Hepatocyte (in vitro differentiated cells): ENCODE results near the gene BPIFB2. TPM values are rescaled to one million over a fixed set of nuclear protein-coding genes. Genes with fewer than 3 reads are reported as not detected.

ENCODE experiments used
- DNase-seq: peaks from one replicate; pipeline ENCODE4 v3.0.0-alpha.2; 2016; ENCODE audit warnings: low spot score
- H2AFZ ChIP-seq: fragments of 200-600 bp; sonication (generic); 2 replicates; pipeline ENCODE4 v1.6.0; 2016; ENCODE audit warnings: antibody characterized with exemption, mild to moderate bottlenecking
- H3K27ac ChIP-seq: fragments of 200-600 bp; sonication (generic); 2 replicates; pipeline ENCODE4 v1.5.1; 2016; ENCODE audit warnings: mild to moderate bottlenecking
- H3K27me3 ChIP-seq: fragments of 200-600 bp; sonication (generic); 2 replicates; pipeline ENCODE4 v1.6.1; 2016
- H3K36me3 ChIP-seq: fragments of 200-600 bp; sonication (generic); replicated peaks from 2 replicates; pipeline ENCODE4 v1.5.1; 2016; ENCODE audit warnings: low read depth; ENCODE audit not compliant: insufficient read depth
- H3K4me1 ChIP-seq: fragments of 200-600 bp; sonication (generic); 2 replicates; pipeline ENCODE4 v1.5.1; 2016; ENCODE audit warnings: mild to moderate bottlenecking, moderate library complexity; ENCODE audit not compliant: insufficient read depth
- H3K4me2 ChIP-seq: fragments of 200-600 bp; sonication (generic); 2 replicates; pipeline ENCODE4 v1.6.0; 2016
- H3K4me3 ChIP-seq: fragments of 200-600 bp; sonication (generic); 2 replicates; pipeline ENCODE4 v1.5.1; 2016; ENCODE audit warnings: mild to moderate bottlenecking
- H3K79me2 ChIP-seq: fragments of 200-600 bp; sonication (generic); 2 replicates; pipeline ENCODE4 v1.6.0; 2017; ENCODE audit warnings: mild to moderate bottlenecking
- H3K9me2 ChIP-seq: fragments of 200-600 bp; sonication (generic); replicated peaks from 2 replicates; pipeline ENCODE4 v1.6.0; 2017; ENCODE audit warnings: mild to moderate bottlenecking; ENCODE audit not compliant: insufficient read depth
- H3K9me3 ChIP-seq: fragments of 200-600 bp; sonication (generic); 2 replicates; pipeline ENCODE4 v1.5.1; 2016; ENCODE audit warnings: low read depth, mild to moderate bottlenecking
- H4K20me1 ChIP-seq: fragments of 200-600 bp; sonication (generic); 2 replicates; pipeline ENCODE4 v1.6.0; 2016; ENCODE audit warnings: mild to moderate bottlenecking; ENCODE audit not compliant: insufficient read depth, poor library complexity, severe bottlenecking
- CTCF ChIP-seq: fragments of 200-600 bp; sonication (generic); IDR thresholded peaks from 2 replicates; pipeline ENCODE4 v1.5.1; 2016; ENCODE audit warnings: antibody characterized with exemption, mild to moderate bottlenecking; ENCODE audit not compliant: poor library complexity
- EZH2 ChIP-seq: fragments of 200-600 bp; sonication (generic); IDR thresholded peaks from 2 replicates; pipeline ENCODE4 v1.6.1; 2016; ENCODE audit warnings: antibody characterized with exemption, mild to moderate bottlenecking, borderline replicate concordance
- EZH2phosphoT487 ChIP-seq: fragments of 200-600 bp; sonication (generic); IDR thresholded peaks from one replicate; pipeline ENCODE4 v1.6.1; 2018; ENCODE audit warnings: antibody characterized with exemption, mild to moderate bottlenecking, low read depth, moderate library complexity; ENCODE audit not compliant: unreplicated experiment, severe bottlenecking
- WGBS: methylation state at CpG from one replicate; pipeline ENCODE4 v1.1.6; 2016; ENCODE audit warnings: low lambda C conversion rate; ENCODE audit errors: missing lambda C conversion rate; 5-methylcytosine and 5-hydroxymethylcytosine counted together
- polyA plus RNA-seq: library from polyadenylated mRNA; unstranded; fragments of >200 nt; fragmentation: Nextera tagmentation; extraction: Ambion mirVana; gene quantifications from 2 replicates; pipeline ENCODE4 v1.2.1, GENCODE V29; 2016
- total RNA-seq: library from RNA; depleted of rRNA; stranded (reverse); fragments of >200 nt; gene quantifications from 2 replicates; pipeline ENCODE4 v1.2.3, GENCODE V29; 2014

Gene BPIFB2
- total and polyA plus RNA-seq, 2 experiments from 2014 or later: 0.30 to 0.70 TPM

GRCh38 chr20:33033381-33033780 lies 25.9 kb downstream of the BPIFB2 start:
- no peaks in the 10 kb centered on the region for H4K20me1 ChIP-seq
- H3K36me3 ChIP-seq: no peaks in the 10 kb centered on the region
- TF ChIP-seq EZH2: no peak
- TF ChIP-seq CTCF: no peak
- TF ChIP-seq EZH2phosphoT487: no peak
- H3K79me2 ChIP-seq: no peaks in the 10 kb centered on the region
- no peak overlapping the region for H2AFZ ChIP-seq
- no peak for DNase-seq
- no peaks in the 10 kb centered on the region for H3K4me1 ChIP-seq
- WGBS: 70% methylated on average over 5 of the region's 5 CpGs
- H3K9me2 ChIP-seq: no peaks in the 10 kb centered on the region
- H3K27me3 ChIP-seq: peaks cover 24% of the 10 kb centered on the region
- H3K4me2 ChIP-seq: no peak overlapping the region
- H3K9me3 ChIP-seq: no peaks in the 10 kb centered on the region
- H3K4me3 ChIP-seq: no peak overlapping the region
- no peak overlapping the region for H3K27ac ChIP-seq

DNA sequence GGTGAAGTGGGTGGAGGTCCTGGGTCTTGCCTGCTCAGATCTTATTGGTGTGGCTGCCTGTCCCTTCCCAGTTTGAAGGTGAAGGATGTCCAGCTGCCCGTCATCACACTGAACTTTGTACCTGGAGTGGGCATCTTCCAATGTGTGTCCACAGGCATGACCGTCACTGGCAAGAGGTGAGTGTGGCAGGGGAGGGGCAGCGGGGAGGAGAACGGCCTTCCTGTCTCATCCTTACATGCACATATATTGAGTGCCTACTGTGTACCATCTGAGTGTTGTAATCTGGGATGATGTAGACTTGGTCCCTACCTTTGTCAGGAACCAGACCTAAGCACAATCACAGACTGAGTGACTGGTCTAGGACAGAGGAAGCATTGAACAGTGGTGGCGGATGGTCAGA lies 26.6 kb downstream of the BPIFB2 start:
- Histone ChIP-seq H3K4me2 (no peak overlapping the region), H3K9me2 (no peaks in the 10 kb centered on the region), H3K27me3 (peaks cover 22% of the 10 kb centered on the region), H3K27ac (no peak overlapping the region), H3K79me2 (no peaks in the 10 kb centered on the region), H3K4me3 (no peak overlapping the region), H2AFZ (no peak overlapping the region), H3K36me3 (no peaks in the 10 kb centered on the region), H4K20me1 (no peaks in the 10 kb centered on the region), H3K9me3 (no peaks in the 10 kb centered on the region), H3K4me1 (no peaks in the 10 kb centered on the region)
- TF ChIP-seq EZH2 (no peak), CTCF (no peak)
- 72% methylated on average over 5 of the region's 5 CpGs for whole genome bisulfite sequencing
- no peak for DNase-seq

GRCh38 chr20:33034901-33035492 lies 27.5 kb downstream of the BPIFB2 start:
- Histone ChIP-seq H2AFZ (no peak overlapping the region), H3K4me3 (no peak overlapping the region), H3K9me3 (no peaks in the 10 kb centered on the region), H3K9me2 (no peaks in the 10 kb centered on the region), H3K27me3 (peaks cover 21% of the 10 kb centered on the region), H3K79me2 (no peaks in the 10 kb centered on the region), H3K27ac (no peak overlapping the region), H3K4me1 (no peaks in the 10 kb centered on the region), H3K36me3 (no peaks in the 10 kb centered on the region), H4K20me1 (no peaks in the 10 kb centered on the region), H3K4me2 (no peak overlapping the region)
- TF ChIP-seq EZH2phosphoT487 (no peak), EZH2 (no peak), CTCF (no peak)
- WGBS: 83% methylated on average over 6 of the region's 6 CpGs
- no peak for DNase-seq

- no peaks in the 10 kb centered on the region for H4K20me1 ChIP-seq
- 79% methylated on average over 5 of the region's 5 CpGs for WGBS
Measured at GRCh38 chr20:33037456-33037855, 30.0 kb downstream of the BPIFB2 start.

More at GRCh38 chr20:33037456-33037855, 30.0 kb downstream of the BPIFB2 start:
- DNase-seq: no peak
- Histone ChIP-seq H3K79me2 (no peaks in the 10 kb centered on the region), H3K27me3 (peaks cover 12% of the 10 kb centered on the region), H3K9me2 (no peaks in the 10 kb centered on the region), H2AFZ (no peak overlapping the region), H3K36me3 (no peaks in the 10 kb centered on the region), H3K4me2 (no peak overlapping the region), H3K27ac (no peak overlapping the region), H3K4me1 (no peaks in the 10 kb centered on the region), H3K4me3 (no peak overlapping the region), H3K9me3 (no peaks in the 10 kb centered on the region)
- TF ChIP-seq EZH2phosphoT487: no peak
- TF ChIP-seq CTCF: no peak
- TF ChIP-seq EZH2: no peak
